ENCODE measurements around the gene E2F1. TPM values are rescaled to one million over a fixed set of nuclear protein-coding genes. Genes with fewer than 3 reads are reported as not detected.

The E2F1 gene
- total RNA-seq, 1 donor, result 23.7 TPM

DNA sequence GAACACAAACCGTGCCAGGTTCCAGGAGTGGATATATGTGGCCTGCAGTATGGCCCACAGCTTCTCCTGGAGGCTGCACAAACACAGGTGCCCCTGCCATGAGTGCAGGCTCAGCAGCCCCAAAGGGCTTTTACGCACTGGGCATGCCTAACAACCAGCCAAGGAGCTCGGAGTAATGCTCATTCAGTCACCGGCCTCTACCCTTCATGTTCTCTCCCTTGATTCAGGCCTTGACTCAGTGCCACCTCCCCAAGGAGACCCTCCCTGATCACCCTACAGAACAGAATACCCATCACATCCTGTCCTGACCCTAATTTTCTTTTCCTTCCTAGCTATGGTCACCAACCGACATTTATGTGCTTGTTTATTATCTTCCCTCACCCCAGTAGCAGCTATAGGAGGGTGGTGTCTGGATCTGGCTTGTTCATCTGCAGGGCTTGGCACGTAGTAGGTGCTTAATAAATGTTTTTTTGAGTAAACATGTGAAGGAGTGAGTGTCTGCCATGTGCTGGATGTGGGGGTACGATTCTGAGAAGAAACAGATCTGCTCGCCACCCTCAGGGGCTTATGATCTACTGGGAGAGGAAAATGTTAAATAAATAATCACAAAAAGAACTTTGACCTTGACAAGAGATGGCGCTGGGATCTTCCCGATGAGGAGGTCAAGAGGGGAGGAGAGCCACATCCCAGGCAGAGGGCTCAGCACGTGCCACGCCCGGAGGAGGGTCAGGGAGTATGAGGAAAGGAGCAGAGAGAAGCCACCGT, 24.7 kb upstream of the E2F1 start:
- DNase-seq (ENCODE audit: low read depth), result no peak
- TF ChIP-seq, protein P1, sequence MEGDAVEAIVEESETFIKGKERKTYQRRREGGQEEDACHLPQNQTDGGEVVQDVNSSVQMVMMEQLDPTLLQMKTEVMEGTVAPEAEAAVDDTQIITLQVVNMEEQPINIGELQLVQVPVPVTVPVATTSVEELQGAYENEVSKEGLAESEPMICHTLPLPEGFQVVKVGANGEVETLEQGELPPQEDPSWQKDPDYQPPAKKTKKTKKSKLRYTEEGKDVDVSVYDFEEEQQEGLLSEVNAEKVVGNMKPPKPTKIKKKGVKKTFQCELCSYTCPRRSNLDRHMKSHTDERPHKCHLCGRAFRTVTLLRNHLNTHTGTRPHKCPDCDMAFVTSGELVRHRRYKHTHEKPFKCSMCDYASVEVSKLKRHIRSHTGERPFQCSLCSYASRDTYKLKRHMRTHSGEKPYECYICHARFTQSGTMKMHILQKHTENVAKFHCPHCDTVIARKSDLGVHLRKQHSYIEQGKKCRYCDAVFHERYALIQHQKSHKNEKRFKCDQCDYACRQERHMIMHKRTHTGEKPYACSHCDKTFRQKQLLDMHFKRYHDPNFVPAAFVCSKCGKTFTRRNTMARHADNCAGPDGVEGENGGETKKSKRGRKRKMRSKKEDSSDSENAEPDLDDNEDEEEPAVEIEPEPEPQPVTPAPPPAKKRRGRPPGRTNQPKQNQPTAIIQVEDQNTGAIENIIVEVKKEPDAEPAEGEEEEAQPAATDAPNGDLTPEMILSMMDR (IDR thresholded peaks at IDR 0.05; ENCODE audit: insufficient read depth, low read length), result no peak
- H3K4me3 ChIP-seq (ENCODE audit: low read depth, low read length), result no peak overlapping the region

GRCh38 chr20:33709905-33710541, 23.8 kb upstream of the E2F1 start:
- no peak overlapping the region for H3K4me3 ChIP-seq (ENCODE audit: low read depth, low read length)
- no peak for DNase-seq (ENCODE audit: low read depth)
- TF ChIP-seq, protein P1 (IDR thresholded peaks at IDR 0.05; ENCODE audit: insufficient read depth, low read length), result no peak

DNA sequence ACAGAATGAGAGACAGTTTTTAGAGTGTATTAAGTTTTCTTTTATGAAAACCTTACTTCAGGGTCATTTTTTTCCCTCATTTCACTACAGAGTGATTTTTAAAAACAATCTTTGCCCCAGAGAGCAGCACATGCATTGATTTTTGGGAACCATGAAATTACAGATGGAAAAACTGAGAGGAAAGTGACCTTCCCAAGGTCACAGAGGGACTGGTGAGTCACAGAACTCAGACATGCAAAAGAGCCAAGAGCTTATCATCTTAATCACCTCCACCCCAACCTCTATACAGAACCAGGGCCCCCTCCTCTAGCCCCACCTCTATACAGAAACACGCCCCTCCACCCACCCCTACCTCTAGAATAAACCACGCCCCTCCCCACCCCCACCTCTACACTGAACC, 23.2 kb upstream of the E2F1 start:
- no peak for DNase-seq (ENCODE audit: low read depth)
- TF ChIP-seq, protein P1 (IDR thresholded peaks at IDR 0.05; ENCODE audit: insufficient read depth, low read length), result no peak
- H3K4me3 ChIP-seq (ENCODE audit: low read depth, low read length), result no peak overlapping the region

GRCh38 chr20:33707668-33708067, 21.5 kb upstream of the E2F1 start:
- TF ChIP-seq, protein P1 (IDR thresholded peaks at IDR 0.05; ENCODE audit: insufficient read depth, low read length), result no peak
- DNase-seq (ENCODE audit: low read depth), result no peak
- no peak overlapping the region for H3K4me3 ChIP-seq (ENCODE audit: low read depth, low read length)

DNA sequence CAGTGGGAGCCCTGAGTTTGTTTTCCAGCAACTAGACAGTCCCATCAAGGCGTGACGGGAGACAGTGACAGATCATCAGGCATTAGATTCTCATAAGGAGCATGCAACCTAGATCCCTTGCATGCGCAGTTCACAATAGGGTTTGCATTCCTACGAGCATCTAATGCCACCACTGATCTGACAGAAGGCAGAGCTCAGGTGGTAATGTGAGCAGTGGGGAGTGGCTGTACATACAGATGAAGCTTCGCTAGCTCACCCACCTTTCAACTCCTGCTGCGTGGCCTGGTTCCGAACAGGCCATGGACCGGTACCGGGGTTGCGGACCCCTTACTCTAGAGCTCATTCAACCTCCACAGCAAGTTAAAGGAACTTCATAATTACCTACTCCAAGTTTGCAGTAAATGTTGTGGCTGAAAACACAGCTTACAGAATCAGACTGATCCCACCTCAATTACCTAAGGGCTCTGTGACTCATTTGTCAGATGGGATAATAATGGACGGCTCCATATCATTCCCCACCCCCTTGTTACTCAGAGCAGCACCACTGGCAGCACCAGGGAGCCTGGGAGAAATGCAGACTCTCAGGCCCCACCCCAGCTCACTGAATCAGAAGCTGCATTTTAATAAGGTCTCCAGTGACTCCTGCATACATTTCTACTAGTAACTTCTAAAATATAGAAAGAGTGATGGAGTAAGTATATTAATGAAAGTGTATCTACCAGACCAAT, 18.2 kb upstream of the E2F1 start:
- no peak overlapping the region for H3K4me3 ChIP-seq (ENCODE audit: low read depth, low read length)
- TF ChIP-seq, protein P1 (IDR thresholded peaks at IDR 0.05; ENCODE audit: insufficient read depth, low read length), result no peak
- no peak for DNase-seq (ENCODE audit: low read depth)

- no peak for DNase-seq (ENCODE audit: low read depth)
- TF ChIP-seq, protein P1 (IDR thresholded peaks at IDR 0.05; ENCODE audit: insufficient read depth, low read length), result no peak
- H3K4me3 ChIP-seq (ENCODE audit: low read depth, low read length), result no peak overlapping the region
Measured at GRCh38 chr20:33703498-33704137, 17.4 kb upstream of the E2F1 start.

Data from fibroblast of the aortic adventitia (primary cell).